ENCODE results near the gene TPGS1. TPM values are rescaled to one million over a fixed set of nuclear protein-coding genes. Genes with fewer than 3 reads are reported as not detected.

TPGS1 gene
- total RNA-seq, 1 donor from 2014 or later = 52.7 TPM

GRCh38 chr19:513368-514165 is 6.3 kb downstream of the TPGS1 start:
- no peak overlapping the region for H3K4me3 ChIP-seq (ENCODE audit: low read depth, low read length)
- DNase-seq (ENCODE audit: low read depth) = no peak
- H3K27me3 ChIP-seq (ENCODE audit: control insufficient read depth, insufficient read depth, low read length) = no peaks in the 10 kb centered on the region
- TF ChIP-seq CTCF (IDR thresholded peaks at IDR 0.05; ENCODE audit: insufficient read depth, low read length, poor library complexity, severe bottlenecking) = no peak
- no peaks in the 10 kb centered on the region for H3K36me3 ChIP-seq (ENCODE audit: control insufficient read depth, insufficient read depth, low read length)

GRCh38 chr19:514166-514663 is 6.9 kb downstream of the TPGS1 start:
- Histone ChIP-seq H3K36me3 (ENCODE audit: control insufficient read depth, insufficient read depth, low read length) (no peaks in the 10 kb centered on the region), H3K4me3 (ENCODE audit: low read depth, low read length) (no peak overlapping the region), H3K27me3 (ENCODE audit: control insufficient read depth, insufficient read depth, low read length) (no peaks in the 10 kb centered on the region)
- no peak for TF ChIP-seq CTCF (IDR thresholded peaks at IDR 0.05; ENCODE audit: insufficient read depth, low read length, poor library complexity, severe bottlenecking)
- no peak for DNase-seq (ENCODE audit: low read depth)

- no peak for TF ChIP-seq CTCF (IDR thresholded peaks at IDR 0.05; ENCODE audit: insufficient read depth, low read length, poor library complexity, severe bottlenecking)
- Histone ChIP-seq H3K27me3 (ENCODE audit: control insufficient read depth, insufficient read depth, low read length) (peaks cover 4% of the 10 kb centered on the region), H3K36me3 (ENCODE audit: control insufficient read depth, insufficient read depth, low read length) (no peaks in the 10 kb centered on the region), H3K4me3 (ENCODE audit: low read depth, low read length) (no peak overlapping the region)
- DNase-seq (ENCODE audit: low read depth) = no peak
Measured at GRCh38 chr19:517721-518597, 10.7 kb downstream of the TPGS1 start.

- H3K36me3 ChIP-seq (ENCODE audit: control insufficient read depth, insufficient read depth, low read length) = no peaks in the 10 kb centered on the region
- TF ChIP-seq CTCF (IDR thresholded peaks at IDR 0.05; ENCODE audit: insufficient read depth, low read length, poor library complexity, severe bottlenecking) = peak; percentile 6
- DNase-seq (ENCODE audit: low read depth) = no peak
Measured at GRCh38 chr19:518598-519231, 11.4 kb downstream of the TPGS1 start.

GRCh38 chr19:519449-519865 is 12.2 kb downstream of the TPGS1 start:
- Histone ChIP-seq H3K27me3 (ENCODE audit: control insufficient read depth, insufficient read depth, low read length) (peaks cover 4% of the 10 kb centered on the region), H3K36me3 (ENCODE audit: control insufficient read depth, insufficient read depth, low read length) (no peaks in the 10 kb centered on the region), H3K4me3 (ENCODE audit: low read depth, low read length) (no peak overlapping the region)
- DNase-seq (ENCODE audit: low read depth) = no peak
- no peak for TF ChIP-seq CTCF (IDR thresholded peaks at IDR 0.05; ENCODE audit: insufficient read depth, low read length, poor library complexity, severe bottlenecking)

More at GRCh38 chr19:518598-519231, 11.4 kb downstream of the TPGS1 start:
- Histone ChIP-seq H3K4me3 (ENCODE audit: low read depth, low read length) (no peak overlapping the region), H3K27me3 (ENCODE audit: control insufficient read depth, insufficient read depth, low read length) (peaks cover 4% of the 10 kb centered on the region)

Measured in kidney epithelial cell (primary cell).